Liver (tissue), 9 donors: ENCODE measurements around the gene TACC2. TPM values are rescaled to one million over a fixed set of nuclear protein-coding genes. Genes with fewer than 3 reads are reported as not detected.

Experiments used
- DNase-seq: peaks from one replicate; pipeline ENCODE4 v3.0.0-alpha.2; 2017; ENCODE audit warnings: low spot score
- H3K27ac ChIP-seq, 2 donors: one replicate each; pipeline ENCODE4 v1.7.0; 2013; ENCODE audit warnings: inconsistent platforms in 2 of 2, low read length in 2 of 2, control low read depth in 1 of 2, low read depth in 1 of 2, mild to moderate bottlenecking in 1 of 2
- H3K27me3 ChIP-seq, 4 donors: one replicate each; pipeline versions ENCODE4 v1.6.1 to v1.7.0; 2013; ENCODE audit warnings: low read length in 3 of 4, inconsistent platforms in 1 of 4, mild to moderate bottlenecking in 1 of 4, moderate library complexity in 1 of 4; ENCODE audit not compliant: control insufficient read depth in 4 of 4, insufficient read depth in 4 of 4
- H3K36me3 ChIP-seq, 4 donors: one replicate each; pipeline versions ENCODE4 v1.6.1 to v1.7.0; 2013; ENCODE audit warnings: low read length in 3 of 4, mild to moderate bottlenecking in 3 of 4, low read depth in 1 of 4, moderate library complexity in 1 of 4; ENCODE audit not compliant: control insufficient read depth in 4 of 4, insufficient read depth in 3 of 4
- H3K4me1 ChIP-seq, 4 donors: one replicate each; pipeline versions ENCODE4 v1.6.1 to v1.7.0; 2013; ENCODE audit warnings: low read length in 3 of 4, mild to moderate bottlenecking in 3 of 4, moderate library complexity in 1 of 4; ENCODE audit not compliant: control insufficient read depth in 4 of 4, insufficient read depth in 4 of 4
- H3K4me3 ChIP-seq, 3 donors: one replicate each; pipeline versions ENCODE4 v1.6.1 to v1.7.0; 2013; ENCODE audit warnings: low read length in 3 of 3, control low read depth in 1 of 3, low read depth in 1 of 3, mild to moderate bottlenecking in 1 of 3
- H3K9ac ChIP-seq, 2 donors: one replicate each; pipeline ENCODE4 v1.7.0; 2013; ENCODE audit warnings: low read length in 2 of 2, mild to moderate bottlenecking in 2 of 2, moderate library complexity in 2 of 2, control low read depth in 1 of 2, low read depth in 1 of 2
- H3K9me3 ChIP-seq, 4 donors: one replicate each; pipeline versions ENCODE4 v1.6.1 to v1.7.0; 2013; ENCODE audit warnings: low read length in 3 of 4; ENCODE audit not compliant: control insufficient read depth in 4 of 4
- EGR1 ChIP-seq, 2 donors: IDR thresholded peaks; 2 replicates each; pipeline ENCODE4 v1.6.1; 2016 to 2018; ENCODE audit warnings: antibody characterized with exemption in 2 of 2, low read depth in 2 of 2
- FOXA1 ChIP-seq: IDR thresholded peaks from 2 replicates; pipeline ENCODE4 v1.6.1; 2016; ENCODE audit warnings: antibody characterized with exemption
- FOXA2 ChIP-seq: IDR thresholded peaks from 2 replicates; pipeline ENCODE4 v1.6.1; 2016; ENCODE audit warnings: antibody characterized with exemption
- GABPA ChIP-seq, 2 donors: IDR thresholded peaks in 1 of 2; conservative IDR thresholded peaks in 1 of 2; 2 replicates each; pipeline ENCODE4 v1.6.1; 2016; ENCODE audit warnings: antibody characterized with exemption in 2 of 2, mild to moderate bottlenecking in 1 of 2, moderate library complexity in 1 of 2
- HNF4A ChIP-seq, 2 donors: conservative IDR thresholded peaks; 2 replicates each; pipeline ENCODE4 v1.6.1; 2016; ENCODE audit warnings: antibody characterized with exemption in 2 of 2, mild to moderate bottlenecking in 2 of 2
- HNF4G ChIP-seq: IDR thresholded peaks from 2 replicates; pipeline ENCODE4 v1.6.1; 2016; ENCODE audit warnings: antibody characterized with exemption
- JUND ChIP-seq, 2 donors: IDR thresholded peaks; 2 replicates each; pipeline ENCODE4 v1.6.1; 2016; ENCODE audit warnings: antibody characterized with exemption in 2 of 2
- NR2F2 ChIP-seq: IDR thresholded peaks from 2 replicates; pipeline ENCODE4 v1.6.1; 2016; ENCODE audit warnings: antibody characterized with exemption
- RAD21 ChIP-seq, 2 donors: IDR thresholded peaks; 2 replicates each; pipeline ENCODE4 v1.6.1; 2016; ENCODE audit warnings: antibody characterized with exemption in 2 of 2, mild to moderate bottlenecking in 2 of 2
- REST ChIP-seq: IDR thresholded peaks from 2 replicates; pipeline ENCODE4 v1.6.1; 2016; ENCODE audit warnings: antibody characterized with exemption, mild to moderate bottlenecking
- RXRA ChIP-seq, 2 donors: IDR thresholded peaks; 2 replicates each; pipeline ENCODE4 v1.6.1; 2017 to 2018; ENCODE audit warnings: antibody characterized with exemption in 2 of 2, mild to moderate bottlenecking in 1 of 2
- SP1 ChIP-seq: IDR thresholded peaks from 2 replicates; pipeline ENCODE4 v1.6.1; 2018; ENCODE audit warnings: antibody characterized with exemption, mild to moderate bottlenecking
- TAF1 ChIP-seq: conservative IDR thresholded peaks from 2 replicates; pipeline ENCODE4 v1.6.1; 2016; ENCODE audit warnings: antibody characterized with exemption, mild to moderate bottlenecking
- YY1 ChIP-seq: IDR thresholded peaks from 2 replicates; pipeline ENCODE4 v1.6.1; 2016; ENCODE audit warnings: antibody characterized with exemption, mild to moderate bottlenecking
- ZBTB33 ChIP-seq: IDR thresholded peaks from 2 replicates; pipeline ENCODE4 v1.6.1; 2016; ENCODE audit warnings: antibody characterized with exemption
- WGBS: extraction: QIAGEN DNeasy Blood & Tissue Kit; methylation state at CpG from one replicate; pipeline ENCODE4 v1.1.7; 2013; 5-methylcytosine and 5-hydroxymethylcytosine counted together
- polyA plus RNA-seq, 2 donors: library from polyadenylated mRNA; stranded (reverse) in 1 of 2; unstranded in 1 of 2; fragments of 200-250 nt in 1 of 2; fragments of >200 nt in 1 of 2; fragmentation: Nextera tagmentation in 1 of 2; extraction: Ambion mirVana in 1 of 2; gene quantifications; one replicate each; pipeline versions ENCODE4 v1.2.1 to v1.2.3, GENCODE V29; 2013 to 2015
- total RNA-seq, 2 donors: library from RNA; depleted of rRNA; stranded (reverse); fragments of >200 nt; gene quantifications; one replicate each; pipeline ENCODE4 v1.2.3, GENCODE V29; 2014
- TF ChIP-seq, protein P1 (sequence below): fragments of 150-350 bp; IDR thresholded peaks from 2 replicates; pipeline ENCODE4 v1.5.1; 2017; ENCODE audit warnings: improper control_type of control experiment, low read depth, low read length; ENCODE audit not compliant: missing input control
- TF ChIP-seq, protein P2 (sequence below): IDR thresholded peaks from 2 replicates; pipeline ENCODE4 v1.6.1; 2016; ENCODE audit warnings: antibody characterized with exemption
- TF ChIP-seq, protein P3 (sequence below): IDR thresholded peaks from 2 replicates; pipeline ENCODE4 v1.6.1; 2016; ENCODE audit warnings: antibody characterized with exemption
- donor health status: healthy.
- donor health status: healthy.
- donor health status: healthy.
- donor health status: healthy.
- donor health status: healthy.

The TACC2 gene
- total and polyA plus RNA-seq, 4 donors: 1.5 to 9.1 (median 7.8) TPM

- Histone ChIP-seq H3K36me3 (peaks cover 0 to 10% (median 4%) of the 10 kb centered on the region in 4 donors), H3K4me3 (no peak overlapping the region), H3K9me3 (no peaks in the 10 kb centered on the region), H3K4me1 (no peaks in the 10 kb centered on the region), H3K27me3 (no peaks in the 10 kb centered on the region), H3K27ac (no peak overlapping the region), H3K9ac (no peak overlapping the region)
- DNase-seq: no peak
- 93% methylated on average over 13 of the region's 13 CpGs for WGBS
- TF ChIP-seq EGR1 (IDR thresholded peaks at IDR 0.05; ENCODE audit: low read depth in 2 of 2) (no peak), RXRA (IDR thresholded peaks at IDR 0.05) (no peak), RAD21 (IDR thresholded peaks at IDR 0.05) (no peak), JUND (IDR thresholded peaks at IDR 0.05) (no peak), GABPA (IDR thresholded peaks at IDR 0.05 in 1 of 2, conservative IDR thresholded peaks at IDR 0.05 in 1 of 2) (no peak), HNF4A (conservative IDR thresholded peaks at IDR 0.05) (no peak), FOXA1 (no peak), TAF1 (no peak), HNF4G (no peak), REST (no peak), YY1 (no peak), FOXA2 (no peak), SP1 (no peak), ZBTB33 (no peak), NR2F2 (no peak)
- TF ChIP-seq, protein P1, sequence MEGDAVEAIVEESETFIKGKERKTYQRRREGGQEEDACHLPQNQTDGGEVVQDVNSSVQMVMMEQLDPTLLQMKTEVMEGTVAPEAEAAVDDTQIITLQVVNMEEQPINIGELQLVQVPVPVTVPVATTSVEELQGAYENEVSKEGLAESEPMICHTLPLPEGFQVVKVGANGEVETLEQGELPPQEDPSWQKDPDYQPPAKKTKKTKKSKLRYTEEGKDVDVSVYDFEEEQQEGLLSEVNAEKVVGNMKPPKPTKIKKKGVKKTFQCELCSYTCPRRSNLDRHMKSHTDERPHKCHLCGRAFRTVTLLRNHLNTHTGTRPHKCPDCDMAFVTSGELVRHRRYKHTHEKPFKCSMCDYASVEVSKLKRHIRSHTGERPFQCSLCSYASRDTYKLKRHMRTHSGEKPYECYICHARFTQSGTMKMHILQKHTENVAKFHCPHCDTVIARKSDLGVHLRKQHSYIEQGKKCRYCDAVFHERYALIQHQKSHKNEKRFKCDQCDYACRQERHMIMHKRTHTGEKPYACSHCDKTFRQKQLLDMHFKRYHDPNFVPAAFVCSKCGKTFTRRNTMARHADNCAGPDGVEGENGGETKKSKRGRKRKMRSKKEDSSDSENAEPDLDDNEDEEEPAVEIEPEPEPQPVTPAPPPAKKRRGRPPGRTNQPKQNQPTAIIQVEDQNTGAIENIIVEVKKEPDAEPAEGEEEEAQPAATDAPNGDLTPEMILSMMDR: no peak
- TF ChIP-seq, protein P2, sequence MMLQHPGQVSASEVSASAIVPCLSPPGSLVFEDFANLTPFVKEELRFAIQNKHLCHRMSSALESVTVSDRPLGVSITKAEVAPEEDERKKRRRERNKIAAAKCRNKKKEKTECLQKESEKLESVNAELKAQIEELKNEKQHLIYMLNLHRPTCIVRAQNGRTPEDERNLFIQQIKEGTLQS: no peak
- TF ChIP-seq, protein P3, sequence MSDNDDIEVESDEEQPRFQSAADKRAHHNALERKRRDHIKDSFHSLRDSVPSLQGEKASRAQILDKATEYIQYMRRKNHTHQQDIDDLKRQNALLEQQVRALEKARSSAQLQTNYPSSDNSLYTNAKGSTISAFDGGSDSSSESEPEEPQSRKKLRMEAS: no peak
Observed at GRCh38 chr10:122135251-122136025, 146.5 kb downstream of the TACC2 start.
